ENCODE measurements around the gene CNTNAP2.
A peak's percentile ranks its signal among the peaks of the same experiment; 100 is the strongest.

The CNTNAP2 gene

DNA sequence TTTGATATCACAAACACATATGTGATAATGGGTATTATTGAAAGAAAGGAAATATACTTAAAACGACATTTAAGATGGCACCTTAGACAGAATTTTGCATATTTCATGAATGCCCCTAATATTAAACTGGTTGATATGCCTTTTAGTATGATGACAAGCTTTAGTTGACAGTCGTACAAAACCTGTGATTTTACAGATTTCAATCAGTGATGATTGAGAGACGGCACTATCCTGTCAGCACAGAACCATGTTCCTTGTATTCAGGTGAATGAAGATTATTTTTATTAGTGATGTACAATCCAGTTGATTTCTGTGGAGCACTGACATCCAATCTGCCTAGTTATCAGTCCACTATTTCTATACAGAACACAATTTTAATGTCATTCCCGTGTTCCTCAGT is 333.0 kb downstream of the CNTNAP2 start:
- DNase-seq = no peak

- DNase-seq = peak; percentile 31 to 71
These were observed 338.6 kb downstream of the CNTNAP2 start for GRCh38 chr7:146455091-146455655.

DNA sequence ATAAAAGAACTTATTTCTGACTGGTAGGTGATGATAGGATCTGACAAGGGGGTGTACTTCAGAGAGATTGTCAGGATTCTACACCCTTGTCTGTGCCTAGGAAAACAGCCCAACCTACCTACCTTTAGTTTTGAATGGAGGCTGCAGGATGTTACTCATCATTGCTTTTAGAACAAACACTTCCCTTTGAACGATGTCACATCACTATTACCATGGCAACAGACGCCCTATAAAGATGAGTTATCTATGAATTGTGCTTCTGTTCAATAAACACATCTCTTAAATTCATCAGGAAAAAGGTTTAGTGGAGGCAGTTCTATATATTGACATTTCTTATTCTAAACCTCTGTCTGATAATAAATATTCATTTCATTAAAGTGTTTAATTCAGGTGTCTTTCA is 362.4 kb downstream of the CNTNAP2 start:
- DNase-seq = peak in 1 of 2 experiments; percentile 4

- peak; percentile 82 to 90 for DNase-seq
These were observed 369.9 kb downstream of the CNTNAP2 start for GRCh38 chr7:146486519-146486918.

- DNase-seq = no peak
These were observed 375.4 kb downstream of the CNTNAP2 start for GRCh38 chr7:146492017-146492416.

DNA sequence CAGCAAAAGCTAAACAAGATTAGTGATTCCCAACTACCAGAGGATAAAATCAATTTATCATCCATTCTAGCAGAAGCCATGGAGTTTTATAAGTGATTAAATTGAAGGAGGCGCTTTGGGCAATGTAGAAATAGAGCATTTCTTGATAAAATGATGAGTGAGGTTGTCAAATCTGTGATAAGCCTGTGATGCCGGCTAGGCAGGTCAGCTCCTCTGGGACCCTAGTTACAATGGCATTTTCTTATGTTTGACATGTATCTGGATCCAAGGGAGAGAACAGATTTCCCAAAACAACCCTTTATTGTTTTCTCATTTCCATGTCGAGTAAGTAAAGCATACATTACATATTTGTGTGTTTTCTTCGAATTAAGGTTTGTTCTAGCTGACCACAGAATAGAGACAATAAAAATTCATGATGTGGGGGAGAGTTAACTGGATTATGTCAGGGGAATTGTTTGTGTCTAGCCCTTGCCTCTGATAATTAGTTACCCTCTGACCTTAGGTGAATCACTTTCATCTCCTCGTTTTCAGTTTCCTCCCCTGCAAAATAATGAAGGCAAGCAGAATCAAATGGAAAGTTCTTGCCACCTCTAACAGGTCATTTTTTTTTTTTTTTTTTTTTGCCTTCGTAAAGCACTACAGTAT is 378.5 kb downstream of the CNTNAP2 start:
- no peak for DNase-seq

- DNase-seq = no peak
These were observed 380.1 kb downstream of the CNTNAP2 start for GRCh38 chr7:146496657-146497056.

- no peak for DNase-seq
These were observed 383.4 kb downstream of the CNTNAP2 start for GRCh38 chr7:146499970-146500369.

- DNase-seq = no peak
These were observed 387.2 kb downstream of the CNTNAP2 start for GRCh38 chr7:146503844-146504243.

GRCh38 chr7:146510088-146510680 is 393.6 kb downstream of the CNTNAP2 start:
- no peak for DNase-seq

DNA sequence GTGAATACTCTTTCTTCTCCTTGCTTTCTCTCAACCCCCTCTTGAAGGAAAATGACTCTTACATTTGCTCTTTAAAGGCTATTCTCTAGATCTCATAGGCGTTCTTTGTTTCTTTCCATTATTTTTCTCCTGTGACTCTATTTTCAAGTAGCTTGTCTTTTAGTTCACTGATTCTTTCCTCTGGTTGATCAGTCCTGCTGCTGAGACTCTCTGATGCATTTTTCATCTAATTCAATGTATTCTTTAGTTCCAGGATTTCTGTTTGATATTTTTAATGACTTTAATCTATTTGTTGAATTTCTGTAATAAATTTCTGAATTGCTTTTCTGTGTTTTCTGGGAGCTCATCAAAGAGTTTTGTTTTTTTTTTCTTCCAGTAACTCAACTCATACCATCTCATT is 397.7 kb downstream of the CNTNAP2 start:
- DNase-seq = no peak

DNA sequence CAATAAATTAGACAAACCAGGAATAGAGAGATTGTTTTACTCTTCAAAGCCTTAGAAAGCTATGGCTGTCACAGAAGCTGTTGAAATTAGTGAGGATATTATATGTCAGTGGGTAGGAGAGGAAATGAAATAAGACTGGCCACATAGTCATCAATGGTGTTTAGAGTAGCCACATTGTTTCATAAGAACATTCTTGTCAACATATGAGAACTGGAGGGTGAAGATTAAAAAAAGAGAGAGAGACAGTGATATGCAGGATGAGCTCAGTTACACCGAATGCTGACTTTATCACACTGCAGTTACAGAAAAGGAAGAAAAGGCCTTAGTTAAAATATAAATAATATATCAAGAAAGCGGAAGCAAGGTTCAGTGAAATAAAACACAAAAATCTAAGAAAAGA is 412.0 kb downstream of the CNTNAP2 start:
- DNase-seq = no peak

- no peak for DNase-seq
These were observed 423.2 kb downstream of the CNTNAP2 start for GRCh38 chr7:146539836-146540235.

DNA sequence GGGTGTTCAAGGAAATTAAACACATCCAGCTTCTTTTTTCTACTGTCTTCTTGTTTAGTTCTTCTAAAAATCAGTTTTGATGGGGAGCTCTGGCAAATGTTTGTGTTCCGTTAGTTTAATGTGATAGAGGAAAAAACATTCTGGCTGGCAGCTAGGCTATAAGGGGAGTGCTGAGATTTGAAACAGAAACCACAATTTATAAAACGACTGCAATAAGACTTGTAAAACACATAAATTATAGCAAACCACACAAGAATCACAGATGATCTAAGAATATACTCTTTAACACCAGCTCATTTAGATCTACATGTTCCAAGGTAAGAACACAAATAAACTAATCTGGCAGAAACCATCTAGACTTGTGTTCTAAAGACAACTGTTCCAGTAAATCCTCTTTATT is 425.5 kb downstream of the CNTNAP2 start:
- DNase-seq = no peak

DNA sequence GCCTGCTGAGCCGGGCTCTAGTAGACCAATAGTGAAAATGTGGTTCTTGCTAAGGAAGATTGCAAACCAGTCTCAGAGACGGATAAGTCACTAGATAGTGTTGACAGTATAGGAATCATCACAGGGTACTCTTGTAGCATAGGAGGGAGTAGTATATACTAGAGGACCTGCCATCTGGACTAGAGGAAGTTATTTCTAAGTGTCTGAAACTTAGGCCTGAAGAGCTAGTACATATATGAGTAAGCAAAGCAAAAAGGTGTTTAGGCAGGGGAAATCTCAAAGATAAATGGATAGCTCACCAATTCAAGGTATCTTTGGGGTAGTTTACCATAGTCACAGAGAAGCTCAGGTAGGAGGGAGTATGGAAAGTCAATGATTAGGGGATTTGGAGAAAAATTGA is 428.1 kb downstream of the CNTNAP2 start:
- no peak for DNase-seq

DNA sequence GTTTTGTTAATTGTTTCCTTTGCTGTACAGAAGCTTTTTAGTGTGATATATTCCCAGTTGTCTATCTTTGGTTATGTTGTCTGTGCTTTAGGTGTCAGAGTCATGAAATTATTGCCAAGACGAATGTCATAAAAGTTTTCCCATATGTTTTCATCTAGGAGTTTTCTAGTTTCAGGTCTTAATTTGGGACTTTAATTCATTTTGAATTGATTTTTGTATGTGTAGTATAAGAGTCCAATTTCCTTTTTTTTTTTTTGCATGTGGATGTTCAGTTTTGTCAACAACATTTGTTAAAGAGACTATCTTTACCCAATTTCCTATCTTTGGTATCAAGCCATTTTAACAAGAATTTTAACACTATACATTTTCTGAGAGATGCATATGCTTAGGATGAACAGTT is 432.2 kb downstream of the CNTNAP2 start:
- no peak for DNase-seq

GRCh38 chr7:146554556-146554955 is 438.0 kb downstream of the CNTNAP2 start:
- DNase-seq = no peak

DNA sequence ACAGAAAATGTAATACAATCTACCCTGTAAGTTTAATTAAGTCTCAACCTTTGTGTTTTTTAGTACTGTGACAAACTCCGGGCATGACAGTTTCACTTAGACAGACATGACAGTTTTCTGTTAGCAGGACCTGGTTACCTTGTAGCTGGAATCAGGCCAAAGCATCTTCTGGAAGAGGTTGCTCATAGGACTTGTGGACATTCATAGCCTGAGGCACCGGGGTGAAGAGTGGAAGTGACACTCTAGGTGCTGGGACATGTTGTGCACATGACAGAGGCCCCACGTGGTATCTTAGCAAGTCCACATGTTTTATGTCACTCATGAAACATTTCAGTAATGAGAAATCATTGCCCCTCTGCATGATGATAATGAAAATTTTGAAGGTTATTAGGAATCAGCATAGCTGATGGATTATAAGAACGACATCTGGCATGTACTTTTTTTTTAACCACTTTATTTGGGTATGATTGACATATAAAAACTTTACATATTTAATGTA is 441.4 kb downstream of the CNTNAP2 start:
- DNase-seq = no peak

DNA sequence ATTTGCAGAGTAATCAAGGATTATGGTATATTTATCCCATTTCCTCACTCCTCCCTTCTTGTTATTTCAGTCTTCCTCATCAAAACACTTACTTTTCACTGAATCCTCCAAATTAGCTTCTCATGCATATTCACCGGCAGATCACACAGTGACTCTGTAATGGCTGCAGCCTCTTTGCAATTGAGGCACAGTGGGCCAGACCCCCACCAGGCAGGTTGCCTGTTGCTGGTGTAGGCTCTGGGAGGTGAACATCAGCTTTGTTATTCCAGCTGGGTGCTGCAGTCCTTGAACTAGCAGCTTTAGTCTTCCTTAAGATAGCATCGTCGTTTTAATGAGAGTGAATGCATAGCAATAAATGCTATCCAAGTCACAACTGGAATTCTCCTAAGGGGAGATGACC is 449.3 kb downstream of the CNTNAP2 start:
- no peak for DNase-seq

- DNase-seq = no peak
These were observed 459.3 kb downstream of the CNTNAP2 start for GRCh38 chr7:146575903-146576302.

GRCh38 chr7:146591976-146592375 is 475.4 kb downstream of the CNTNAP2 start:
- no peak for DNase-seq

DNA sequence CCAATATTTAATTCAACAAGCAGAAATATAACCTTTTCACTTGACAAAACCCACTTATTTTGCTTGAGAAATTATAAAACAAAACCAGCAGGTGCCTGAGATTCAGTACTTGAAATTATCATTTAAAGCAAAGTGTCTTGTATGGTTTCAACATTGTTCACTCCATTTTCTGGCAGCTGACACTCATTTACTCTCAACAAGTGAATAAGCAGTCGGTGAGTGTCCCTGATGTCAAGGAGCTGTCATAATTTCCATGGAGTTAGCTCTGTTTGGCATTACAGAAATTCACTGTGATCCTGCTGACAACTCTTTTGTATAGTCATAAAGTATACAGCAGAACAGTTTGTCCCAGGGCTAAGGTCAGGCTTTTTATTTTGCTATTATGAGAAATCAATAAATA is 490.0 kb downstream of the CNTNAP2 start:
- DNase-seq = no peak

GRCh38 chr7:146619641-146620040 is 503.0 kb downstream of the CNTNAP2 start:
- DNase-seq = no peak

- no peak for DNase-seq
These were observed 510.3 kb downstream of the CNTNAP2 start for GRCh38 chr7:146626912-146627311.

All from NCI-H524 (cell line).